ENCODE measurements around the gene CD300LG. TPM values are rescaled to one million over a fixed set of nuclear protein-coding genes. Genes with fewer than 3 reads are reported as not detected.

CD300LG gene
- total RNA-seq, 4 donors from 2014 or later = 6.8 to 21.4 (median 9.5) TPM

DNA sequence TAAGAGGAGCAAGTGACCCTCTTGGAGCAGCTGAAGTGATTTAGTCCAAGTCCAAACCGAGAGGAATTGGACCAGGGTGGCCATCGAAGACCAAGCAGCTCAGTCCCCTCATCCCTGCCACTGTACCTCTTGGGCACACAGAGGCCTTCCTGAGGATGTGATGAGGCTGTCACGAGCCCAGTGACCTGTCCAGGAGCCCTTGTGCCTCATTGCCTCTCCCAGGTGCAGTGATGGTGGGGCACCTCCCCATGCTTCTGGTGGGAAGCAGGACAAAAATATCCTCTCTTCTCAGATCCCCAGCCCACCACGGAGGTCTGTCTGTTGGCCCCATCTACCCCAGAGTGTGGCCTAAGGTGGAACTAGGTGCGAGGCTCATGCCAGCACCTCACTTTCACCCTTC is 2.7 kb upstream of the CD300LG start:
- no peak for DNase-seq (ENCODE audit: low spot score in 2 of 2)
- WGBS = 93% methylated on average over 4 of the region's 5 CpGs
- Histone ChIP-seq H3K9me3 (no peaks in the 10 kb centered on the region), H3K36me3 (no peaks in the 10 kb centered on the region), H3K27me3 (peaks cover under 1% of the 10 kb centered on the region), H3K27ac (no peak overlapping the region), H3K4me1 (peaks cover 26% of the 10 kb centered on the region), H3K4me3 (no peak overlapping the region)
- TF ChIP-seq, protein P1, sequence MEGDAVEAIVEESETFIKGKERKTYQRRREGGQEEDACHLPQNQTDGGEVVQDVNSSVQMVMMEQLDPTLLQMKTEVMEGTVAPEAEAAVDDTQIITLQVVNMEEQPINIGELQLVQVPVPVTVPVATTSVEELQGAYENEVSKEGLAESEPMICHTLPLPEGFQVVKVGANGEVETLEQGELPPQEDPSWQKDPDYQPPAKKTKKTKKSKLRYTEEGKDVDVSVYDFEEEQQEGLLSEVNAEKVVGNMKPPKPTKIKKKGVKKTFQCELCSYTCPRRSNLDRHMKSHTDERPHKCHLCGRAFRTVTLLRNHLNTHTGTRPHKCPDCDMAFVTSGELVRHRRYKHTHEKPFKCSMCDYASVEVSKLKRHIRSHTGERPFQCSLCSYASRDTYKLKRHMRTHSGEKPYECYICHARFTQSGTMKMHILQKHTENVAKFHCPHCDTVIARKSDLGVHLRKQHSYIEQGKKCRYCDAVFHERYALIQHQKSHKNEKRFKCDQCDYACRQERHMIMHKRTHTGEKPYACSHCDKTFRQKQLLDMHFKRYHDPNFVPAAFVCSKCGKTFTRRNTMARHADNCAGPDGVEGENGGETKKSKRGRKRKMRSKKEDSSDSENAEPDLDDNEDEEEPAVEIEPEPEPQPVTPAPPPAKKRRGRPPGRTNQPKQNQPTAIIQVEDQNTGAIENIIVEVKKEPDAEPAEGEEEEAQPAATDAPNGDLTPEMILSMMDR (IDR thresholded peaks at IDR 0.05) = no peak
- no peak for TF ChIP-seq POLR2A (IDR thresholded peaks at IDR 0.05)
- no peak for TF ChIP-seq POLR2AphosphoS5 (IDR thresholded peaks at IDR 0.05)
- TF ChIP-seq EP300 (IDR thresholded peaks at IDR 0.05) = no peak

DNA sequence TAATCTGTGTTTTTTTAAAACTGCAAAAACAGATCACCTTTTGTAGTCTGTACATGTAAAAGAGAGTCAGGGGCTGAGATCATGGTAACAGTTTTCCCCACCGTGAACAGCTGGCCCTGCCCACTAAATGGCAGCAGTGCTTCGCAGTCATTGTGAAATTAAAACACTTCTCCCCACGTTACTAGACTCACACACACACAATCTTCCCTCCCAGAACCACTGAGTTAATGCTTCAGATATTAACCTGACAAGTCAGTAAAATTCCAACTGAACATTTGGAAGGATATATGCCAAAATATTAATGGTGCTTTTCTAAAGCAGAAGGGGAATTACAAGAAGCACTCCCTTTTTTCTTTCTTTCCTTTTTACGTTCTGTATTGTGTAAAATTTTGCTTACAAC is 1.2 kb upstream of the CD300LG start:
- TF ChIP-seq POLR2AphosphoS5 (IDR thresholded peaks at IDR 0.05) (no peak), POLR2A (IDR thresholded peaks at IDR 0.05) (no peak), EP300 (IDR thresholded peaks at IDR 0.05) (no peak)
- TF ChIP-seq, protein P1 (IDR thresholded peaks at IDR 0.05) = no peak
- H3K4me3 ChIP-seq = no peak overlapping the region
- no peak overlapping the region for H3K27ac ChIP-seq
- peaks cover 19% of the 10 kb centered on the region for H3K4me1 ChIP-seq
- H3K9me3 ChIP-seq = no peaks in the 10 kb centered on the region
- no peak for DNase-seq (ENCODE audit: low spot score in 2 of 2)
- H3K36me3 ChIP-seq = no peaks in the 10 kb centered on the region
- H3K27me3 ChIP-seq = peaks cover 4% of the 10 kb centered on the region
- 64% methylated on average over 4 of the region's 4 CpGs for WGBS

DNA sequence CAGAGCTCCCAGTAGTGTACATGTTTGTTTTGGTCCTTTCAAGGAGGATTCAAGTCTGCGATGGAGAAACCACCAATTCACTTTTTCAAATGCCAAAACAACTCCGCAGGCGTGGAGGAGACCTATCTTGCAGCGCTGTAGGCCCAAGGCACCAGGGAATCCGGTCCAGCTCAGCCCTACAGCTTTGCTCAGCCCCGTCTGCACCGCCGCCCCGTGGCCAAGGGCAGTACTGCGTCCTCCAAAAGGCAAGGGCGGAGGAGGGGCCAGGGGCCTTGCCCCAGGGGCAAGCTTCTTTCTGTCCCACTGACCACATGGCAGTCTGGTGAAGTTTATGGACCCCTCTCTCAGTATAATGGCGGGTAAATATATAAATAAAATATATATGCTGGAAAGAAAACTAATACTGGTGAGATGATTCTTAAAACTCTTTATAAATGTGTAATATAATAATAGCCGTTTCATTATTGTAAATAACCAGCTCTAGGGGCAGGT is 709 bp upstream of the CD300LG start:
- Histone ChIP-seq H3K4me3 (no peak overlapping the region), H3K27ac (no peak overlapping the region), H3K9me3 (no peaks in the 10 kb centered on the region)

DNA sequence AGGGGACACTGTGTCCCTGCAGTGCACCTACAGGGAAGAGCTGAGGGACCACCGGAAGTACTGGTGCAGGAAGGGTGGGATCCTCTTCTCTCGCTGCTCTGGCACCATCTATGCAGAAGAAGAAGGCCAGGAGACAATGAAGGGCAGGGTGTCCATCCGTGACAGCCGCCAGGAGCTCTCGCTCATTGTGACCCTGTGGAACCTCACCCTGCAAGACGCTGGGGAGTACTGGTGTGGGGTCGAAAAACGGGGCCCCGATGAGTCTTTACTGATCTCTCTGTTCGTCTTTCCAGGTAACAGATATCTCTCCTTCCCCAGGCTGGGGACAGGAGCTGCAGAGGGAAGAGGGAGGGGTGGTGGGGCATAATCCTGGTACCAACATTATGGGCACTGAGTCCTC is 1.6 kb downstream of the CD300LG start:
- no peak overlapping the region for H3K27ac ChIP-seq
- DNase-seq (ENCODE audit: low spot score in 2 of 2) = no peak
- WGBS = 75% methylated on average over 10 of the region's 10 CpGs
- no peak for TF ChIP-seq POLR2AphosphoS5 (IDR thresholded peaks at IDR 0.05)
- TF ChIP-seq, protein P1 (IDR thresholded peaks at IDR 0.05) = no peak
- no peak for TF ChIP-seq POLR2A (IDR thresholded peaks at IDR 0.05)
- no peak for TF ChIP-seq EP300 (IDR thresholded peaks at IDR 0.05)
- H3K36me3 ChIP-seq = no peaks in the 10 kb centered on the region
- peaks cover 7% of the 10 kb centered on the region for H3K4me1 ChIP-seq
- H3K4me3 ChIP-seq = no peak overlapping the region
- H3K9me3 ChIP-seq = no peaks in the 10 kb centered on the region
- H3K27me3 ChIP-seq = peaks cover 13% of the 10 kb centered on the region

More for the DNA sequence above, 709 bp upstream of the CD300LG start:
- WGBS = 9% methylated on average over 13 of the region's 13 CpGs
- H3K4me1 ChIP-seq = peaks cover 14% of the 10 kb centered on the region
- H3K36me3 ChIP-seq = no peaks in the 10 kb centered on the region
- peaks cover 4% of the 10 kb centered on the region for H3K27me3 ChIP-seq
- TF ChIP-seq EP300 (IDR thresholded peaks at IDR 0.05) (no peak), POLR2A (IDR thresholded peaks at IDR 0.05) (no peak), POLR2AphosphoS5 (IDR thresholded peaks at IDR 0.05) (no peak)
- TF ChIP-seq, protein P1 (IDR thresholded peaks at IDR 0.05) = peak; percentile 92 to 98
- peak; percentile 87 to 89 for DNase-seq (ENCODE audit: low spot score in 2 of 2)

DNA sequence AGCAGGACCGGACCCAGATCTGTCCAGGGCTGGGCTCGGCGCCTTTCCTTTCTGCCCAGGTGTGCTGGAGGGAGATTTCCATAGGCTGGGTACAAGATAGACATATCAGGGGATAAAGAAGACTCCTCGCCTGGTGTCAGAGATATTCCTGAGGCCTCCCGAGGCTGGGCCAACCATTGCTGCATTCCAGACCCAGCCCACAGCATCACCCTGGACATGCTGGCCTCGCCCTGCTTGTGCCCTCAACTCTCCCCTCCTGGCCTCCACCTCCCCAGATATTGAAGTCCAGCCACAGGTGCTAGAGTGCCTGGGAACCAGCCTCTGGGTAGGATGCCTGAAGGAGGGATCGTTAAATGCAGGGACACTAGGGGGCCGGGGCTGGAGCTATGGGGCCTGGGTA is 2.1 kb downstream of the CD300LG start:
- WGBS = 95% methylated on average over 8 of the region's 8 CpGs
- Histone ChIP-seq H3K27me3 (peaks cover 14% of the 10 kb centered on the region), H3K9me3 (no peaks in the 10 kb centered on the region), H3K4me1 (peaks cover 7% of the 10 kb centered on the region), H3K4me3 (no peak overlapping the region), H3K27ac (no peak overlapping the region), H3K36me3 (no peaks in the 10 kb centered on the region)
- TF ChIP-seq POLR2A (IDR thresholded peaks at IDR 0.05) (no peak), POLR2AphosphoS5 (IDR thresholded peaks at IDR 0.05) (no peak), EP300 (IDR thresholded peaks at IDR 0.05) (no peak)
- TF ChIP-seq, protein P1 (IDR thresholded peaks at IDR 0.05) = no peak
- no peak for DNase-seq (ENCODE audit: low spot score in 2 of 2)

Measured in suprapubic skin (tissue), 4 donors.